Ramos (cell line): ENCODE results near the gene DDX54.
"Not testable (repeated sequence)": the region's sequence is repeated elsewhere in the genome, so short reads cannot be mapped to it uniquely, and the experiment has no call there.

Source experiments
- in situ Hi-C: fragments of 300-500 bp; cut with MboI; formaldehyde crosslinking; loops from one replicate; pipeline ENCODE4 v1.14.3; 2022; ENCODE audit warnings: low sequenced_read_pairs; ENCODE audit not compliant: unreplicated experiment

Gene DDX54

GRCh38 chr12:113133036-113133435 is 52.2 kb downstream of the DDX54 start:
- in situ Hi-C loops: no loop called here

- in situ Hi-C loops: no loop called here
These were observed 53.7 kb downstream of the DDX54 start for GRCh38 chr12:113131556-113131955.

- in situ Hi-C loops: no loop called here
These were observed 54.7 kb downstream of the DDX54 start for GRCh38 chr12:113130457-113131135.

- in situ Hi-C loops: no loop called here
These were observed 55.4 kb downstream of the DDX54 start for GRCh38 chr12:113129664-113130456.

- in situ Hi-C loops: no loop called here
These were observed 56.2 kb downstream of the DDX54 start for GRCh38 chr12:113128802-113129663.

DNA sequence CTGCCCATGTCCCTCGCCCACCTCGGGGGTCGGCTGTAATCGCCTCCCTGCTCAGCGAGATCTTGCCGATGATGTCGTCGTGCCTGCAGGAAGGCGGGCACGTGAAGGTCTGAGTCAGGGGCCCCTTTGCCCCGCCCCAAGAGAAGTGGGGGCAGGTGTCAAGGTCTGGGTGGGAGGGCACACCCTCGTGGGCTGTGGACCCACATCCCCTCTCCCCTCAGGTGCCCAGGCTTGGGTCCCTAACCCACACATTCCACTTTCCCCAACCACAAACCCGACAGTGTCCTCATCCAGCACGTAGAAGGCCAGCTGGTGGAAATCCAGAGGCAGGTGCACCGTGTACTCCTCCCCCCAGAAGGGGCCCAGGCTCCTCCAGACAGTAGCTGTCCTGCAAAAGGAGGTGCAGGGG is 57.5 kb downstream of the DDX54 start:
- in situ Hi-C loops: no loop called here

DNA sequence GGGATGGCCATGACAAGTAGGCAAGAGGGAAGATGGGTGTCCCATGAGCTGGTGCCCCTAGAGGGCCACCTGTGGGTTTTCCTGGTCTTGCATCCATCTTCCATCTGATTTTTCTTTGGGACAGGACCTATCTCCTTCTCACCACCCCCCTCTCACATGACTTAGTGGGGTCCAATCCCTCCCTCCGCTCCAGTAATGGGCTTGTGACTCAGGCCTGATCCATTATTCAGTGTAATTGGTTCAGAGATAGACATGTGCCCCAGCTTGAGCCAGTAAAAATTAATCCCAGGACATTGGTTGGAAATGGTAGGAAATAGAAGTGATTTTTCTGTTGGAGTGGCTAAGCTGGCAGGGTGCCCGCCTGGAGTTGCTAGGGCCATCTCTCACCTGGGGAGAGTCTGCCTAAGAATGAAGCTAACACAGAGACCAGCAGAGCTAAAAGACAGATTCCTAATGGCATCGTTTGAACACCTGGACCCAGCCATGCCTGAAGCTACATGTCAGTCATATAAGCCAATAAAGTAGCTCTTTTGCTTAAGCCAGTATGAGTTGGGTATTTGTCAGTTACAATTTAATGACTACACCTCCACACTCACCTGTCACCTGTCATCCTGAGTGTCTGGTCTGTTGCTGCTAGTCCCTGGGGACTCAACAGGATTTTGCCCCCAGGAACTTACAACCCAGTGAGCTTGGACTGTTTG is 64.5 kb downstream of the DDX54 start:
- in situ Hi-C loops: no loop called here

DNA sequence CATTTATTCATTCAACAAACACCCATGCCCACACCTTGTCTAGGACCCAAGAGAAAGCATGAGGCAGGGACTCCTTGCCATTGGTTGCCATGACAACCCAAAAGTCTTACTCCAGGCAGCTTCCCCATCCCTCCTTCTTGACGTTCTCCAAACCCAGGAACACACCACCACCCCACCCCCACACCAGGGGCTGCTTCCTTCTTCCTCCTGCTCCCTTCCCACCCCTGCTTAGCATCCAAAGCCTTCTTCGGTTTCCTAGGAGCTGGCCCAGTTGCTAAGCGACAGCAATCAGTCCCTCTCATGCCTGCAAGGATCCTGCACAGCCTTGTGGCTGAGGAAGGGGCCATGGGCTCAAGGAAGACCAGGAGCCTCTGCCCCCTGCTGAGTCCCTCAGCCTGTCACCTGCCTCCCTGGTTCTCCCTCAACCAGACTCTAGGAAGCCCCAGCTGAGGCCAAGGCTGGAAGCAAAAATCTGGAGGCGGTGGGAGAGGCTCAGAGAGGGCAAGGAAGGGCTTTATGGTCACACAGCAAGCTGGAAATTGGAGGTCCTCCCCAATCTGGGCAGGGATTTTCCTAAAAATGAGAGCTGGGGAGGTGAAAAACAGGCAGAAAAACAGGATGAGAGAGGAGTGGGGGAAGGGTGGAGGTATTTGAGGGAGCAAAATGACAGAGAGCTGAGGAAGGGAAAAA is 65.2 kb downstream of the DDX54 start:
- in situ Hi-C loops: no loop called here

GRCh38 chr12:113118142-113118541 is 67.1 kb downstream of the DDX54 start:
- in situ Hi-C loops: no loop called here

- in situ Hi-C loops: not testable (repeated sequence)
These were observed 67.6 kb downstream of the DDX54 start for GRCh38 chr12:113117684-113118083.

DNA sequence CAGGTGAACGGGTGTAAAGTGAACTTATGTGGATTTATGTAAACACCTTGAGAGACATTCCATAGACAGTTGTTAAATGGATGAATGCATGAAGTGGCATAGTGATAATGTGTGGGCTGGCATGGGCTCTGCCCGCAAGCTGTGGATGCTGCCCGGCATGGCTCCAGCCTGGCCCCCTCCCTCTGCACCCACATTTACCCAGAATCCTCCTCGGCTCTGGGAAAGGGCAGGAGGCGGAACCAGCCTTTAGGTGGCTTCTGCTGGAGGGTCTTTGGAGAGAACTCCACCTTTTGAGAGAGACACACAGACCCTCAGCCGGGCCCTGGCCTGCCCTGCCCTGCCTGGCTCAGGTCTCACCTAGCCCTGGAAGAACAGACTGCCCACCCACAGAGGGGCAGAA is 68.4 kb downstream of the DDX54 start:
- in situ Hi-C loops: no loop called here

- in situ Hi-C loops: no loop called here
These were observed 69.7 kb downstream of the DDX54 start for GRCh38 chr12:113115455-113116126.

DNA sequence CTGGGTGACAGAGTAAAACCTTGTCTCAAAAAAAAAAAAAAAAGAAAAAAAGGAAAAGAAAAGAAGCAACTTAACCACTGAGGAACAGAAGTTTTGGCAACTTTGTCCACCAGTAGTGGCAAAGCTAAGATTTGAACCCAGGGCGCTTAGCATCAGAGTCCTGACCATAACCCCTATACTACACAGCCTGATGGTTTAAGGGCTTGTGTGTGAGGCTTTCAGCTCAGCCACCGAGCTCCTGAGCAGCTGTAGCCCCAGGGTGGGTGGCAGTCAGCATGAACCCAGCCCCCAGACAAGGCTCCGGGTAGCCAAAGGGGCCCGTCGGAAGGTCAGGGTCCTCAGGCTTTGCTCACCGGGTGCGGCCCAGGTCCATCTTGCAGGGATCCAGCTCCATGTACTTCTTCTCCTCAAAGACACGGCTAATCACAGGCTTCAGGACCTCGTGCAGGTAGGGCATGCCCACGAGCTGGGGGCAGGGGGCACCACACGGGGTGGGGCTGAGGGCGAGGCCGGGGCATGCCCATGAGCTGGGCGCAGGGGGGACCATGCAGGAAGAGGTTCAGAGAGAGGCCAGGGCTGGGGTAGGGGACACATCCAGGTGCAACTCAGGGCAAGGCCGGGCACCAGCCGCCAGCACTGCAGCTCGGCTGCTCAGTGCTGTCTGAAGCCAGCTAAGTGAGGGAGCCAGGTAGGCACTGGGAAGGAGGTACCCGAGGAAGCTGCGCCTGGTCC is 70.7 kb downstream of the DDX54 start:
- in situ Hi-C loops: no loop called here

DNA sequence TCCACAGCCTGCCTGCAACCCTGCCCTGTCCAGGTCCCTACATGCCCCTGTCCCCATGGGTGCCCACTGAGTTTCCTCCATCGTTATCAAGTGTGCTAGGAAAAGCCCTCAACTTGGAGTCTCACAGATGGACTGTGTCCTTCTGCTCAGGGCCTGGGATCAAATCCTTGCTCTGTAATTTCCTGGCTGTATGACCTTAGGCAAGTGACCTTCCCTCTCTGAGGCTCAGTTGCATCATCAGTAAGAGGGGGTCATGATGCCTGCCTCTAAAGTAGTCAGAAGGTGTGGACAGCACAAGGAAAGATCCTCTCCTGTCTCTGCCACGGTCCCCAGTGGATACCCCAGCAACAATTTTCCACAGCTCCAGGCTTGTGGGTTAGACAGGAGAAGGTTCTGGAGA is 71.9 kb downstream of the DDX54 start:
- in situ Hi-C loops: no loop called here

DNA sequence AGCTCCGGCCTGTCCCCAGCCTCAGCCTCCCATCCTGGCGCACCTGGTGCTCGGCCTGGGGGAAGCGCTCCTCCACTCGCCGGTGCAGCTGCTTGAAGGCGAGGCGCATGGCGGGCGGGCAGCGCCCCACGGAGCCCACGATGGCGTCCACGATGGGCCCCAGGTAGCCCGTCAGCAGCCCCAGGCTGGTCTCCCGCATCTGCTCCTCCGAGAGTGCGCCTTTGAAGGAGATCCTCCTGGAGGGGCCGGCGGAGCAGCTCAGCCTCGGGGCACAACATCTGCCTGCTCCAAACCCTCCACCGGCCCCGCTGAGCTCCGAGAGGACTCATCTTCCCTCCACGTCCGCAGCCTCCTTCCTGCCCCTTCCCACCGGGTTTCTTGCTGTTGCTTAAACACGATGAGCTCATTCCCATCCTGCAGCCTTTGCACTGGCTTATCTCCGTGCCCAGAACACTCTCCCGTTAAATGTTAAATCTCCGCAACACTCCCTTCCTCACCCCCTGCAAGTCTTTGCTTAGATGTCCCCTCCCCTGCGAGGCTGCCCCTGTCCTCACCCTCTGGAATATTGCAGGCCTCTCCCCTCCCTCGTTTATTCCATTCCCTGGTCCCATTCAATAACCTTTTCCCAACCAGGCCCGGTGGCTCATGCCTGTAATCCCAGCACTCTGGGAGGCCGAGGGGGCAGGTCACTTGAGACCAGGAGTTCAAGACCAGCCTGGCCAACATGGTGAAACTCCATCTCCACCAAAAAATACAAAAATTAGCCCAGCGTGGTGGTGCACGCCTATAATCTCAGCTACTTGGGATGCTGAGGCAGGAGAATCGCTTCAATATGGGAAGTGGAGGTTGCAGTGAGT is 73.0 kb downstream of the DDX54 start:
- in situ Hi-C loops: no loop called here

DNA sequence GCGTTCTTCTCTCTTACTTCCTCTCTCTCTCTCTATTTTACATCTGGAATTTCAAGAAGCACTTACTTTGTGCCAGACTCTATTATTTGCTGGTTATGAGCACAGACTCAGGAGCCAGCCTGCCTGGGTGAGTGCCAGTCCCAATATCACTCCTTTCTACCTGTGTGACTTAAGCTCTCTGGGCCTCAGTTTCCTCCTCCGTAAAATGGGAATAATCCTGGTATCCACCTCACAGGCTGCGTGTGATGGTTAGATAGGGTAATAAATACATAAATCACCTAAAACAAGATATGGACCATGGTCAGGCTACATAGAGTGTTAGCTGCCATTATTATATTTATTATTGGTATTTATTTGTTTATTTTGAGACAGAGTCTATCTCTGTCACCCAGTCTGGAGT is 74.0 kb downstream of the DDX54 start:
- in situ Hi-C loops: no loop called here

GRCh38 chr12:113109872-113110599 is 75.2 kb downstream of the DDX54 start:
- in situ Hi-C loops: no loop called here
